DND-41 (cell line): ENCODE results near the gene HECW1.

Experiments used
- EZH2 ChIP-seq: IDR thresholded peaks from 3 replicates; pipeline ENCODE4 v1.6.1; 2012; ENCODE audit warnings: borderline replicate concordance, low read depth, mild to moderate bottlenecking, moderate library complexity, low read length, inconsistent platforms; ENCODE audit not compliant: severe bottlenecking
- TF ChIP-seq, protein P1 (sequence below): IDR thresholded peaks from 2 replicates; pipeline ENCODE4 v1.5.1; 2012; ENCODE audit warnings: borderline replicate concordance, low read length, moderate library complexity, mild to moderate bottlenecking; ENCODE audit not compliant: poor library complexity, severe bottlenecking; ENCODE audit errors: extremely low read depth

DNA sequence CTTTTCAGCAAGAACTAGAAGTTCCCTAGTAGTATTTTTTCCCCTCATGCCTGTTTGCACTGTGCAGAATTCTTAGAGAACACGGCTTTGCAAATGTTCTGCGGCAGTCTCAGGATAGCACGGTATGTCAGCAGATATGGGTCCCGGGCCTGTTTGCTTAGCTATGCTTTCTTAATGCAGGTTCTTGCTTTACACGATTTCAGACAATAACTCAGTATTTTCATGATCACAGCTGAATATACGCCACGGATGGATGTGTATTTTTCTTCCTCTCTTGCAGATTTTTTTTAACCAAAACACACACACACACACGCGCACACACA is 137.3 kb downstream of the HECW1 start:
- TF ChIP-seq, protein P1, sequence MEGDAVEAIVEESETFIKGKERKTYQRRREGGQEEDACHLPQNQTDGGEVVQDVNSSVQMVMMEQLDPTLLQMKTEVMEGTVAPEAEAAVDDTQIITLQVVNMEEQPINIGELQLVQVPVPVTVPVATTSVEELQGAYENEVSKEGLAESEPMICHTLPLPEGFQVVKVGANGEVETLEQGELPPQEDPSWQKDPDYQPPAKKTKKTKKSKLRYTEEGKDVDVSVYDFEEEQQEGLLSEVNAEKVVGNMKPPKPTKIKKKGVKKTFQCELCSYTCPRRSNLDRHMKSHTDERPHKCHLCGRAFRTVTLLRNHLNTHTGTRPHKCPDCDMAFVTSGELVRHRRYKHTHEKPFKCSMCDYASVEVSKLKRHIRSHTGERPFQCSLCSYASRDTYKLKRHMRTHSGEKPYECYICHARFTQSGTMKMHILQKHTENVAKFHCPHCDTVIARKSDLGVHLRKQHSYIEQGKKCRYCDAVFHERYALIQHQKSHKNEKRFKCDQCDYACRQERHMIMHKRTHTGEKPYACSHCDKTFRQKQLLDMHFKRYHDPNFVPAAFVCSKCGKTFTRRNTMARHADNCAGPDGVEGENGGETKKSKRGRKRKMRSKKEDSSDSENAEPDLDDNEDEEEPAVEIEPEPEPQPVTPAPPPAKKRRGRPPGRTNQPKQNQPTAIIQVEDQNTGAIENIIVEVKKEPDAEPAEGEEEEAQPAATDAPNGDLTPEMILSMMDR = no peak
- TF ChIP-seq EZH2 = no peak
